Stimulated activated CD4-positive, alpha-beta T cell treated with anti-CD3 and anti-CD28 coated beads, Interleukin-1b, Interleukin-23, amount 100 ng/mL, for 1 hour (primary cell): Measurements from ENCODE around the gene CBLN3.

Experiments
- DNase-seq, 2 donors: peaks; one replicate each; pipeline ENCODE4 v3.0.0-alpha.2; 2020; ENCODE audit warnings: low read depth in 2 of 2

The CBLN3 gene

GRCh38 chr14:24439257-24439656, 9.8 kb upstream of the CBLN3 start:
- DNase-seq = no peak

- DNase-seq = no peak
These were observed 9.0 kb upstream of the CBLN3 start for GRCh38 chr14:24438223-24439097.

DNA sequence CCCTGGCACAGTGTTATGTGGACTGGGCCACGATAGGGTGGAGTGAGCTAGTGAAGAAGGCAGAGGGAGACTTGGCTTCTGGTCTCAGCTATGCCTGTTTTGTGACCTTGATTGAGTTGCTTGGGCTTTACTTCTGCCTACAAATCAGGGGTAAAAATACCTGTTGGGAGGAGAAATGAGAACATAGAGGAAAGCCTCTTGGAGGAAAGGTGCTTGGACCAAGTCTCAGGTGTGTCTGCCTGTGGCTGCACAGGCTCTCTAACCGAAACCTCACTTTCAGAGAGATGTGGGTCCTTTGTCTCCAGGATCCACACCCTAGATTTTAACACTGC, 8.2 kb upstream of the CBLN3 start:
- DNase-seq = no peak

GRCh38 chr14:24437020-24437735, 7.7 kb upstream of the CBLN3 start:
- DNase-seq = no peak

GRCh38 chr14:24436355-24437019, 7.0 kb upstream of the CBLN3 start:
- no peak for DNase-seq

GRCh38 chr14:24435998-24436354, 6.5 kb upstream of the CBLN3 start:
- DNase-seq = no peak

- no peak for DNase-seq
These were observed 5.8 kb upstream of the CBLN3 start for GRCh38 chr14:24435192-24435810.

- no peak for DNase-seq
These were observed 5.2 kb upstream of the CBLN3 start for GRCh38 chr14:24434676-24435075.

DNA sequence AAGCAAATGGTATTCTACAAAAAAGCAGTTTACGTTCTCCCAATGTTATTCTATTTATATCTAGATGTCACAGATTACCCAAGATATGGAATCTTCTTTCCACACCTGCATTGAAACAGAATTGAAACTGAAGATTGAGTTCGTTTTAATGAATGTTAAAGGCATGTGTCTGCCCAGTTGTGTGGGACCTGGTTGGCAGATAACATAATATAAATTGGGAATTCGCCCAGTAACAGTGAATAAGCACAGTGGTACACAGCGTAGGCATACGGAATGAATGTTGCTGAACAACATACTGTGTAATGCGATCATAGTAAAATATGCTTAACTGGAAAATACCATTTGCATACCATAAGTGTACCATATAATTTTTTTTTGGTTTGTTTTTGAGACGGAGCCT, 4.6 kb upstream of the CBLN3 start:
- no peak for DNase-seq

GRCh38 chr14:24432259-24433131, 3.0 kb upstream of the CBLN3 start:
- no peak for DNase-seq

GRCh38 chr14:24431569-24432258, 2.2 kb upstream of the CBLN3 start:
- DNase-seq = peak; percentile 73 to 81

GRCh38 chr14:24430682-24431568, 1.5 kb upstream of the CBLN3 start:
- DNase-seq = peak in 1 of 2 donors; percentile 52

DNA sequence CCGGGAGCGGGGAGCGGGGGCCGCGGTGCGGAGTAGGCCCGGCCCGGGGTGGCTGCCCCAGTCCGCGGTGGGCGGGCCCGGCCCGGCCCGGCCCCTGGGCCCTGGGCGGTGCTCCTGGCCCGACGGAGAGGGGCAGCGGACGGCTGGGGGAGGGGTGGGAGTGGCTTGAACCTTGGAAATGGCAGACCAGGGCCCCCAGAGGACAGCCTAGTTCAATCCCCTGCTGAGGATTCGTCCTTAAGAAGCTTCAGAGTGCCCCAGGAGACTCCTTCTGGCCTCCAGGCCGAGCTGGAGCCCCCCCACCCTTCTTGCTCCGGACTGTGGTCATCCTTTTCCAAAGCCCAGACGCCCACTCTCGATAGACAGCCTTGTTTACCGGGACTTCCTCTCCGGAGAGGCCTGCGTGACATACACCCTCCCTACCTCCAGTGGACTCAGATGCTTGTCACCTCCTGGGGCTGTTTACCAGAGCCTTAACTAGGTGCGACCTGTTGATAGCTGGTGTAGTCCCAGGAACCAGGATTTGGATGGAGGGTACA, 744 bp upstream of the CBLN3 start:
- DNase-seq = no peak

- no peak for DNase-seq
These were observed 657 bp downstream of the CBLN3 start for GRCh38 chr14:24428628-24429394.

DNA sequence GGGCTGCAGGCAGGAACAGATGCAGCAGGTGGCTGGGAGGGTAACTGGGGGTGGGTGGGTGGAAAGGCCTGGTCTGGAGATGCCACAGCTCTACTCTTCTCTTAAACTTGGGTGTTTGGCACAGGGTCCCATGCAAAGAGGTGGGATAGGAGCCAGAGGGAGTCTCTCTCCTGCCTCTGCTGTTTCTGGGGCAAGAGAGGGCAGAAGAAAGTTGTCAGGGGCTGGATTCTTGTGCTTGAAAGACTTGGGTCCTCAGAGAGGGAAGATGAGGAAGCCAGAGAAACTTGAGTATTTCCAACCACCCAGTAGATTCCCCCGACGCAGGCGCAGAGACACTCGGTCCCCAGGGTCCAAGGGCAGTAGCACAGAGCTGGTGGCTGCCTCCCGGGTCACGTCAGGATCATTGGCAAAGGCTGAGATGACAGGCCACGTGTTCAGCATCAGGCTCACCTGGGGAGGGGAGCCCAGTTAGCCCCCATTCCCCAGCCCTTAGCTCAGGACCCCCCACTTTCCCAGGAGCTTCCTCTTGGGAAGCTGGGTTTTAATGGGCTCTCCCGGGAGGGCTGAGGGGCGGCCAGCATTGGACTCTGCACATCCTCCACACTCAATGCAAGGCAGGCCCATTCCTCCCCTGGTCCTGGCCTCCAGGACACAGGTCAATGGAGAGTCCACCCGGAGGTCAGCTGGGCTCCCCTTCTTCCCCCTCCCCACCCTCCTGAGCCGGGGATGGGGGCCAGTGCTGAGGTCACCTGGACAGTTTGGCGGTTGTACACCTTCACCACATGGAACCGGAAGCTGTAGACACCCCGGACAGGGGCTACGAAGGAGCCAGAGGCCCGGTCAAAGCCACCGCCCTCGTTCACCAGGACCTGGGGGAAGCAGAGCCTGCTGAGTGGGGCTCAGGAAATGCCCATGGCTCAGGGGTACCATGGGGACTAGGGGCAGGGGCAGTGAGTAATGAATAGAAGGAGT, 1.6 kb downstream of the CBLN3 start:
- DNase-seq = no peak

- no peak for DNase-seq
These were observed 2.4 kb downstream of the CBLN3 start for GRCh38 chr14:24426912-24427536.
